T-helper 2 cell treated with Interferon-gamma antibody and Interleukin-4, amounts not matched to agents 100 ng/mL and 5 ng/mL, for 36 hours (primary cell): ENCODE data around the gene ABHD5. TPM values are rescaled to one million over a fixed set of nuclear protein-coding genes. Genes with fewer than 3 reads are reported as not detected.

Experiments used
- intact Hi-C: fragments of 100-400 bp; cut with micrococcal nuclease; formaldehyde crosslinking; loops from one replicate; pipeline ENCODE4 v1.15.1; 2023
- total RNA-seq: library from RNA; stranded (reverse); gene quantifications from 2 replicates; pipeline ENCODE4 v1.2.3, GENCODE V29; 2022

Gene ABHD5
- total RNA-seq, 1 donor from 2014 or later = 13.5 TPM

DNA sequence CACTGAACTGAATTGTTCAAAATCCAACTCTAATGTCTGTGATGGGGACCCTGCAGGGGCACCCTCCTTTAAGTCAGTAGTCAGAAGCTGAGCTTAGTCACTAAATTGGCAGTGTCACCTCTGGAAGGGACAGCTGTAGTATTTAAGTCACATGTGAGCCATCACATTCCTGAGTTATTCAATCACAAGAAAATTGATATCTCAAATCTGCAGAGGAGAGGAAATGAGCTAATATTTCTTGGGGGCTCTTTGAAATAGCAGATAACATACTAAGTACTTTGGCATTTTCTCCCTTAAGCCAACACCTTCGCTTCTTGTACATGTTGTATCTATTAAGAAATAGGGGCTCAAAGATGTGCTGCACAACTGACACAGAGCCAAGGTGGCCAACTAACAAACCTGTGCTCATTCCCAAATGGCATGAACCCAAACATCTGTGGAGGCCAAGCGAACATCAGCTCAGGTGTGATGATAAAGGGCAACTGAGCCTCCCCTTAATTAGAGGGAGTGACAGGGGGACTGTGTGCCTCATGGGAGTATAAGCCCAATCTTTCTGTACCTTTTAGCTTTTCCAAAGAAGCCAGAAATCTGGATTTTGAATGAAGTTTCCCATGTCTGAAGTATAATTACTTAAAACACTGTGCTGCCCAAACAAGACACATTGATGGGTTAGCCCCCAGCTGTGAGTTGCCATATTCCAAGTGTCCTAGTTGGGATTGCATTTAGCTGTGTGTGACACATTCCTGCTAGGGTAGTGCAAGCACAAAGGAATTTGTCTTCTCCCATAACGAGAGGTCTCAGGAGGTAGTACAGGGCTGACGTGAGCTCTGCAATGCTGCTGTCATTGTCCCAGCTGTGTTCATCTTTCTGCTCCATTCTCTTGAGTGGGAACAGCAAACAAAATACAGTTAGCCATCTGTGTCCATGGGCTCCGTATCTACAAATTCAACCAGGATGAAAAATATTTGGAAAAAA lies 63.3 kb downstream of the ABHD5 start:
- intact Hi-C loops = no loop called here

DNA sequence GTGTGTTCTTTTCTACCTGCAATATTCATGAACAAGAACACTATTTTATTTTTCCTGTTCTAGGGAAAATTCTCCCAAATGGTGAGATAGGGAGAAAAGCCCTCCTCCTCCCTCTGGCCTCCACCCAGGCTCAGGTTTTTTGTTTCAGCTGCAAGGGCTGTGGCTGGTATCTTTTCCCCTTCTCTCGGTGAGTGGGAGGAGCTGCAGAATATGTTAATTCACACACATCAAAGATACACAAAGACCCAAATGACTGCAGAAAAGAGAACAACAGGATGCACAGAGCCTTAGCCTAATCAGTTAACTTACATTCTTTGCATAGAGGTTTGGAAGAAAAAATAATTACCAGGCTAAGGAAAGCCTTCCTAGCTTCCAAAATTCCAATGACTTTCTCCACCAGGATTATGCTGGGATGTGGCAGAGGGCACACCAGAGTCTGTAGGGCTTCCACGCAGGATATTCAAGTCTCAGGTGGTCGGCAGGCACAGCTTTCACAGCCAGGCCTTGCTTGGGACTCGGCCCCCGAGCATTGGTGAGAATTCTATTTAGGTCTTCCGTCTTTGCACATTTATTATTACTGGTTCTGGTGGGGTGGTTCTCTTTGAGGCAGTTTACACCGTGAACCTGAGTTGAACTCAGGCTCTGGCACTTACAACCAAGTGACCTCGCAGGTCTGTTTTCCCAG lies 64.9 kb downstream of the ABHD5 start:
- intact Hi-C loops = no loop called here

DNA sequence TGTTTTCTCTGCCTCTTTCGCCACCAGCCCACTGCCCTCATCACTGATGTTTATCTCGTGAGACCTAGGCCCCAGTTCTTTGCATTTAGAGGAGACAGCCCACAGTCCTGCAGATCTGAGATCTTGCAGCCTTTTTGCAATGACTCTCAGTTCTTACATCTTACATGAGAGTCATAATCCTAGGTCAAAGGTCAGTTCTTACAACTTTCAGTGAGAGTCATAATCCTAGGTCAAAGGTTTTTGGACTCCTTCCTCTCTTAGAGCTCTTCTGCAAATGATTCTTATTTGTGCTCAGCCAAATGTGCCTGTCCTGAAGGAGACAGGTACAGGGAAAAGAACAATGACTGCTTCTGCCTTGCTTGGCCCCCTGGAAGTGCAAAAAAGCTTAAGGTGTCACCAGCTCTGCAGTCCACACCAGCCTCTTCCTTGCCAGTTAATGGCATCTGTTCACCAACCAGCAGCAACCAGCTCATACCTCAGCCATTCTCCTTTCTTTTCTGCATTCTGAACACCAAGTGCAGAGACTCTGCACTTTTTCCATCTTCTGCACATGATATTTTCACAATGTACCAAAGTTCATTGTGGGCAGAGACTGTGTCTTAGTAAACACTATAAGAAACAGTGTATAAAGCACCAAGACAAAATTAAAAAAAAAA lies 67.1 kb downstream of the ABHD5 start:
- intact Hi-C loops = no loop called here

DNA sequence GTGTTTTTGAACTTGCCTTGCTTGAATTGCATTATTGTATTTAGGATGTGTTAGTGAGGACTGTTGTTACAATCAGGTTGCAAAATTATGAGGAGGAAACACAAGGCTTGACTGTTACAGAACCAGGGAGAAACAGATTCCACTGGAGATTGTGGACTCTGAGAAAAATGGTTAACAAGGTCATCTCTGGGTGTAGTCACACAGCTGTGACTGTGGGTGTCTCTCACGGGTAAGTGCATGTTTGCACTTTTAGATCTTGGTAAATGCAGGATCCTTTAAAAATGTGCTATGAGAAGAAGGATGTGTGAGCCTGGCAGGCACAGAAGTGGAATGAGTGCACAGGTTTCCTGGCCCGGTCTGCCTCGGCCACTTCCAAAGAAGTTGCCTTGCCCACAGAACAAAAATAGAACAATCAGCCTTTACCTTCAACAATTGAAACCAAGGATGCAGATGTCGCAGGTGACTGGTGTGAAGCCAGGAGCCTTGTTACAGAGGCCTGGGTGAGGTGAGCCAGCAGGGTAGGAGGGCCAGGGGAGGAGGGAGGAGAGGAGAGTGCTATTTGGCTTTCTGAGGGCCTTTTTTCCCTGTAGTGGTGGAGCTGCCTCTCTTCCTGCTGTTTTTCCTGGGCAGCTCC lies 68.0 kb downstream of the ABHD5 start:
- intact Hi-C loops = no loop called here

DNA sequence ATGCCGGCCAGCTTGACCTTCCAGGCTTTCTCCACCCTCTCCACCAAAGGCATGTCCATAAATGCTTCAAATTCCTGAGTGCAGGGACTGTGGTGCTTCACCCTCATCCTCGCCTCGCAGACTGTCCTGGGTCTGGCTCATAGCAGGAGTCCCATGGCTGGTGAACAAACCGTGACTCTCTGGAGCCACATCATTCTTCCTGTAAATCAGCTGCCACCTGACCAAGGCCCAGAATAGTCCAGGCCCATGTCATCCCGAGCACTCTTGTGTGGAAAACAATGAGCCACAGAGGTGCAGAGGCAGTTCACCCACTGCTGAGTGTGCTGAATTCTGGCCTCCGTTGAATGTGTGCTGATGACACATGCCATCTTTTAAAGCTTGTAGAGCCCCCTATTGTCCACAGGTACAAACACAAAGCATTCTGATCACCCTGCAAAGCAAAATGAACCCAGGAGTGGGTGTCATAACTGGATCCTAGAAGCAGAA lies 68.6 kb downstream of the ABHD5 start:
- intact Hi-C loops = no loop called here

DNA sequence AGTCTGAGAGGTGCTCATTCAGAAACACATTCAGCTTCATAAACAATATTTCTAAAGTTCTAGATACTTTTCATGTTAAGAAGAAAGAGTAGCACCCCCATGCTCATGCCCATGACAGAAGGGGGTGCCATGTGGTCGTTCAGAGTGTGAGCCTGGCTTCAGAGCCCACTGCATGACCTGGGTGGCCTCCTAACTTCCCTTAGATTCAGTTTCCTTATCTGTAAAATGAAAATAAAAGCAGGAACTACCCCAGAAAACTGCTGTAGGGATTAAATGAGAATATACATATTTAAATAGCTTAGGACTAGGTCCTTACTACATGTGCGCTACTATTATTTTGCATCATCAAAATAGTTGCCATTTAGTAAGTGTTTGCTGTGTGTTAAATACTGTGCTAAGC lies 69.2 kb downstream of the ABHD5 start:
- intact Hi-C loops = no loop called here

DNA sequence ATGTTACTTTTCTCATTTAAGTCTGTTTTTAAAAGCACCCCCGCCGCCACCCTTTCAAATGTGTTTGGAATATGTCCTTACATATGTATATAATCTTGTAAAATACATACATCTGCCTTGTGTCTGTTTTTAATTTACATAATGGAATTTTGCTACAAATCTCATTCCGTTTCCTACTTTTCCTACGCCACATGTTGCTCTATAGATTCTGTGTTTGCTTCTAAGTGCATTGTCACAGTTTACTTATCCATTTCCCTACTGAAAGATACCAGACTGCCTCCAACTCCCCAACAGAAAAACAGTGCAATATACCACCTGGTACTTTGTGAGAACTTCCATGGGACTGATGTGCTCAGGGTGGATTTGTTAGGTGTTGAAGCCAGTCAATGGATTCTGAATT lies 70.2 kb downstream of the ABHD5 start:
- intact Hi-C loops = no loop called here

DNA sequence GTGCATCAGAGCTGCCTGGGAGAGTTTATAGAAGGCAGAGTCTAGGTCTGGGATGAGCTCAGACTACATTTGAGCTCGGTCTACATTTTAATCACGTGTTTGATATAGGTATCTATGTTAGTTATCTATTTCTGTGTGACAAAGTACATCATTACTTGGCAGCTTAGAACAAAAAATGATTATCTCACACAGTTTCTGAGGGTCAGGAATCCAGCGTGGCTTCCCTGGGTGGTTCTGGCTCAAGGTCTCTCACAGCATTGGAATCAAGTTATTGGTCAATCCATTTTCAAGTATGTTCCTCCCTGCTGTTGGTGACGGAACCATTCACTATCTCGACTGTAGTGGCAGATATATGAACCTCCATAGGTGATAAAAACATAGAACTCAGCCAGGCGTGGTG lies 71.7 kb downstream of the ABHD5 start:
- intact Hi-C loops = no loop called here

DNA sequence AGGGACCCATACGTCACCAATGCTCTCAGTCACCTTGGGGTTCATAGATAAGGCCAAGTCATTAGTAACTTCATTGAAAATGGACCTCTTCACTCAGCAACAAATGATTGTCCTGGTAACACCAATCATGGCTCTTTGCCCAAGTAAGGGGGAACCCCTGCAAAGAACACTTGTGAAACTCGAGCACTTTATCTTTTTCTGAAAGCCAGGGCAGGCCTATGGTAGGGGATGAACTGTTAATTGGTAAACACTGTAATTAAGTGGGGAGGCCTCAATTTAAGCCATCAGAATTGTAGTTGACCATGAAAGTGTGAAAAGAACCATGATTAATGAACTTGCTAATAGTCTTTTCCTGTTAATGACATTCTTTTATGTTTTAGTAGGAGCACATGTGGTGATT lies 73.3 kb downstream of the ABHD5 start:
- intact Hi-C loops = no loop called here

DNA sequence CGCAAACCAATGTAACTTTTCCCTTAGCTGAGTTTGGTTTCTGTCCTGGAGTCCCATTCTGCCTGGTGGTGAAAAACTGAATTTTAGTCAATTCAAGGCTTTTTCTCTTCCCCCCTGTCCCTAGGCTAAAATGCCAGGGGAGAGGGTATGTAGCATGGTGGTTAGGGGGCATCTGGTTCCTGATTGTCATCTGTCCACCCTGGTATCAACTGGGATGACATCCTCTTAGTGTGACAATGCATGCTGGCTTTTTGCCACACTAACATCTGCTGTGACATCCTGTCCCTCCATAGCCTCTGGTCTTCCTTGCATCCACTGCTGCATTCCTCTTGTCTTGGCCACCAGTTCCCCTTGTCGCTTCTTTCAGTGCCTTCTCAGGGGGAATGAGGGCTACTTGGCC lies 73.7 kb downstream of the ABHD5 start:
- intact Hi-C loops = no loop called here

DNA sequence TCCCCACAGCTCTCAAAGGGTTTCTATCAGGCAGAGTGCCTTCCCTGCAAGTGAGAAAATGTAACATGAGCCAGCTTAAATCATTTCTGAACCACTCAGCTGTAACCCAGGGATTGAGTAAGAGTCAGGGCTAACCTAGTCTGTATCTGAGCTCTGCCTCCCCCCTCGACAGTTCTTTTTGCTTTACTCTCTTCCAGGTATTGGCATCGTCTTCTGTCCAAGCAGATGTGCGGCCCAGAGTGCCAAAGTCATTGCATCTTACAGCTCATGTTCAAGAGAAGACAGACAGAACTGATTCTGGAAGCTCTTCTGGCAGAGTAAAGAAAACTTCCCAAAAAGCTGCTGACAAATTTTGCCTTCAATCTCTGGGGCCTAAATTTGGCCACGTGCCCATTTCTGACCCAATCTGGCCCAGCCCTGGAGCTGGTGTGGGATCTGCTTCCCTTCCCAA lies 74.8 kb downstream of the ABHD5 start:
- intact Hi-C loops = loop anchor here (5.0 kb wide), 1 partner anchor 223 kb away; no protein-coding TSS in a partner anchor

DNA sequence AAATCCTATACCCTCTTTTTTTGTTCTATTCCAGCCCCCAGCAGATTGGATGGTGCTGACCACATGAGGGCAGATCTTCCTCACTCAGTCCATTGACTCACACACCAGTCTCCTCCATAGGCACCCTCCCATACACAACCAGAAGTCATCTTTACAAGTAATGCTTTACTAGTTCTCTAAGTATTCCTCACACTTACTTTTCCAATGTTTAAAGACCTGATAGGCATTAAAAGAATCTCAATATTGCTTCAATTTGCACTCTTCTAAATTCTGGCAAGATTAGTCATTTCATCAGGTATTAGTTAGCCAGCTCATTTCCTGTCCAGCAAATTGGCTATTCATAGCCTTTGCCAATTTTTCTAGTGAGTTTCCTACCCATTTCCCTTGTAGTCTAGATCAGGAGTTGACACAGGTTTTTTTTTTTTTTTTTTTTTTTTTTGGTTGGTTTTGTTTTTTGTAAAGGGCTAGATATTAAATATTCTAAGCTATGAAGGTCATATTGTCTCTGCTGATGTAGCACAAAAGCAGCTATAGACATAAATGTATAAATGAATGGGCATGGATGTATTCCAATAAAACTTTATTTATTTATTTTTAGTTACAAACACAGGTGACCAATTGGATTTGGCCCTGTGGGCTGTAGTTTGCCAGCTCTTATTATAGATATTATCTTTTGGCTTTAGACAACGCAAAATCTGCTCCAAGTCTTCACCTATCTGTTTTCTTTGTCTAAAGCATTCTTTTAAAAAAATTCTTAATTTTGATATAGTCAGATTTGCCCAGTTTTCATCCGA lies 76.1 kb downstream of the ABHD5 start:
- intact Hi-C loops = loop anchor here (5.0 kb wide), 1 partner anchor 225 kb away; no protein-coding TSS in a partner anchor

DNA sequence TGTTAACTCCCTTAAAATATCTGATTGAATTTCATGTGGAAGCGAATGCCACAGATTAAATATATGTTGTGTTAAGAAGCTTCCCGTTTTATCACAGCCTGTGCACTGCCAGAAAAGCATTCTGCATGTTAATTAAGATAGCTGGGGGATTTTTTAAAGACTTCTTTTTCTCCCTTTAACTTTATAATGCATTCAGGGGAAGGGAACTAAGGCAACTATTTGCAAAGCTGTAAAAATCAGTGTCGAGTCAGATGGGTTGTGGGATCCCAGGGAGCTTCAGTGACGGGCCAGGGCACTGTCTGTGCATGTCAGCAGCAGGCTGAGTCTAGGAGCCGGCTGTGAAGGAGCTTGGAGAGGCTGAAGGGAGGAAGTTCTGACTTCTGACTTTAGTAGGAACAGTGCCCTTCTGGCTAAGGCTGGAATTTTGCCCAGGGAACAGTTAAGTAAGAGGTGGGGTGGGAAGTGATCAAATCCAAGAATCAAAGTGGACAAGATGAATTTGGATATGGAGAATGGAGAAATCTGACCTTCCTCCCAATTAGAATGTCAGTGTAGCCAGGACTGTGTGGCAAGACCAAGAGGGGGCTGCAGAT lies 77.7 kb downstream of the ABHD5 start:
- intact Hi-C loops = loop anchor here (5.0 kb wide), 1 partner anchor 226 kb away; no protein-coding TSS in a partner anchor

DNA sequence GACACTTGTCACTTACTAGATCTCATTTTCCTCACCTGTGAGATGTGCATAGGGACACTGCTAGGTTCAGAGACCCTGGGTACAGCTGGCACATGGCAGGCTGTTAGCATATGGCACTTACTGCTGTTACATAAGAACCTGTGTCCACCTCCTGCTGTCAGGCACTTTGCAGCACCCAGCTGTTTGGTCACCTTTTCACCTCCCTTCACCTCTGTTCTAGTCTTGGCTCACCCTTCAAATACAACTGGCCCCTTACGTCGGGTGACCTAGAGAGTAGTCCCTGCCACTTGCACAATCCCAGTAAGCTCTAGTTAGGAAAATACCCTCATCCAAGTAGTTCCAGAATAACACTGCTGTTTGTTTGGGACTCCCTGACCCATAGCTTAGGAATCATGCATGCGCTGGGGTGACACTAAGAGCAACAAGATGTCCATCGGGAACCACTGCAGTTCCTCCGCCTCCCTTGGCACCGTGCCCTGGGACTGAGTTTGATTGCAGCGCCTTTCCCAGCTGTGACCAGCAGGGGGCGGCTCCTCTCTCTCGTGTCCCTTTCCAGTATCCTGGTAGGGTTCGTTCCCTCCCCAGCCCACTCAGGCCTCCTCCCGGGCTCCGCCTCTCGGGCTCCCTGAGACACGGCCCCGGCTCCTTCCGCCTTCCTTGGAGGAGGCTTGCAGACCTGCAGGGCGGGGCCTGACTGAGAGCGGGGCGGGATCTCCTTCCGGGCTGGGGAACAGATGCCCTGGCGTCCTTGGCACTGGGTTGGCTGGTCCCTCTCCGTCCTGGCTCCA lies 78.6 kb downstream of the ABHD5 start:
- intact Hi-C loops = loop anchor here (5.0 kb wide), 1 partner anchor 227 kb away; no protein-coding TSS in a partner anchor

DNA sequence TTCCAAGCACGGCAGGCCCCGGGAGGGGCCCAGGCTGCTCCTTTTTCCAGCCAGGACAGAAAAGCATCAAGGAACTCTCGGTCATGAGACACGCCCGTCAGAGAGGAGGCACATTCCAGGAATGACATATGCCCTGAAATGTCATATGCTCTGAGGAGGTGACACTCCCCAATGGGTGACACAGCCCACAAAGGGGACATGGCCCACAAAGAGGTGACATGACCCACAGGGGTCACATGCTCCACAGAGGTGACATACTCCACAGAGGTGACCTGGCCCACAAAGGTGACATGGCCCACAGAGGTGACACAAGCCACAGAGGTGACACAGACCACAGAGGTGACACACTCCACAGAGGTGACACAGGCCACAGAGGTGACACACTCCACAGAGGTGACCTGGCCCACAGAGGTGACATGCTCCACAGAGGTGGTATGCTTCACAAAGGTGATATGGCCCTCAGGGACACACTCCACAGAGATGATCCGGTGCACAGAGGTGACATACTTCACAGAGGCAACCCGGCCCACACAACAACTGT lies 79.2 kb downstream of the ABHD5 start:
- intact Hi-C loops = loop anchor here (5.0 kb wide), 1 partner anchor 228 kb away; no protein-coding TSS in a partner anchor

DNA sequence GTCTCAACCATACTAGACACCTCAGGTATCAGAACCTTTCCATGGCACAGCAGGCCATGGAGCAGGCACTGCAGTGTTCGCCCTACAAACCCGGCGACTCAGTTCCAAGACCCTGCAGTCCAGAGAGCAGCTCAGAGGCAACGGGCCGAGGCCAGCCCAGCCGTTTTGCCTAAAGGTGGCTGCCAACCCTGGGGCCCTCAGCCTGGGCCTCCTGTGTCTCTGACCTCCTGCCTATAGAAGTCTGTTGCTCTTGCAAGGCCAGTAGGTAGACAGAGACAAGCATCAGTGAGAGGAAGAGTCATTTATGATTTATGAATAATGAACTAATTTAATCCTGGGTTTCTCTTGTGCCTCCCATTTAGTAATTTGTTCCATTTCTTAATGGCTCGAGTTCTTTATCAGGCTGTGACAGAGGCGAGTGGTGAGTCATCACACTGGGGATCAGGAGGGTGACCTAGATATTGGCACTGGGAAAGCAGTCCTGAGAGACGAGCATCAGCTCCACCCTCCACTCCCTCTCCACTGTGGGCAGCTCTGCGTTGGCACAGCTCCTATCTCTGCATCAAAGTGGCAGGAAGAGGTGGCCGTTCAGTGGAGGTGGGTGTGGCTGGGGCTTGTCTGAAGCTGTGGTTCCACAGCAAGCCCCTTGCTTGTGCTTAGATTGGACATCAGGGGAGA lies 79.8 kb downstream of the ABHD5 start:
- intact Hi-C loops = no loop called here

DNA sequence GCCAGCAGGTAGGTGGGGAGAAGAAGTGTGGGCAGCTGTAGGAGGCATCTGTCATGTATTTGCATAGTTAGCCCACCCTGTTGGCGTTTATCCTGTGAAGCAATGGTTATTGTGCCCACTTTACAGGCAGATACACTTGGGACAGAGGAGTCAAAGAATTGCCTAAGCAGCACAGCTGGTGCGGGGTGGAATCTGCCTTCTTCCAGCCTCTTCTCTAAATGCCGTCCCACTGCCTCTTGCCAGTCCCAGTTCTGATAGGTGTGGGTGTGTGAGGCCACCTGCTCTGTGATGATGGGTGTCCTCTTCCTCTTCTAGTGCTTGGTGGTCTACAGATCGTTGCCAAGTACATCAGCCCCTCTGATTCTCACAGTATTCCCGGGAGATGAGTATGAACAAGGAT lies 80.9 kb downstream of the ABHD5 start:
- intact Hi-C loops = no loop called here
